ENCODE data around the gene ATP1B3. TPM values are rescaled to one million over a fixed set of nuclear protein-coding genes. Genes with fewer than 3 reads are reported as not detected.
A peak's percentile ranks its signal among the peaks of the same experiment; 100 is the strongest.

The ATP1B3 gene
- total RNA-seq, 2 experiments from 2014 or later: 109 to 132 TPM

DNA sequence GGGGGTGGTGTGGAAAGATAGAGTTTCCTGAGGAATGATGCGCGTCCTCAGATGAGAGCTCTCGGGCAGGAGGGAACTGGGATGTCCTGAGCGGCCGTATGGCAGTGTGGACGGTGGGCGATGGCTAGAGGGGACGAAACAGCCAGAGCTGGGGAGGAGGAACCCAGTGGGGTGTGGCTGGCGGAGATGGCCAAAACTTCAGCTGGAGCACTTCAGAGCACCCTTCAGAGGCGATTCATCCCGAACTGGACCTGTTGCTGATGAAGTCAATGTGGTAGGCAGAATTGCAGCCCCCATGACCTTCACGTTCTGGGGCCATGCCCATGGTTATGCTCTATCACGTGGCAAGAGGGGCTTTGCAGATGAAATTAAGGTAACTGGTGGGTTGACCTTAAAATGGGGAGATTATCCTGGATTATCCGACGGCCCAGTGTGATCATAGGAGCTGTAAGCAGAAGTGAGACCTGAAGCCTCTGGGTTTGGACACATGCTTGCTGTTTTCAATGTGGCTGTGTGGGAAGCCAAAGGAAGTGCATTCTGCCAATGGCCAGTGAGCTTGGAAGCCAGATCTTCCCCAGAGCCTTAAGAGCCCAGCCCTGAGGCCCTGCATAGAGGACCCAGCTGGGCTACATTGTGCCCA, 52.3 kb downstream of the ATP1B3 start:
- POLR2A ChIA-PET: no interaction called here
- Mint-ChIP-seq H3K27ac (no peak overlapping the region), H3K36me3 (ENCODE audit: low read depth) (peaks cover 23% of the 10 kb centered on the region), H3K27me3 (no peaks in the 10 kb centered on the region), H3K4me1 (no peaks in the 10 kb centered on the region), H3K9me3 (ENCODE audit: low read depth) (no peaks in the 10 kb centered on the region), H3K4me3 (no peak overlapping the region)
- intact Hi-C loops (cut with DNase I, micrococcal nuclease): no loop called here
- no peak for ATAC-seq
- CTCF ChIA-PET: no interaction called here
- DNase-seq: no peak

DNA sequence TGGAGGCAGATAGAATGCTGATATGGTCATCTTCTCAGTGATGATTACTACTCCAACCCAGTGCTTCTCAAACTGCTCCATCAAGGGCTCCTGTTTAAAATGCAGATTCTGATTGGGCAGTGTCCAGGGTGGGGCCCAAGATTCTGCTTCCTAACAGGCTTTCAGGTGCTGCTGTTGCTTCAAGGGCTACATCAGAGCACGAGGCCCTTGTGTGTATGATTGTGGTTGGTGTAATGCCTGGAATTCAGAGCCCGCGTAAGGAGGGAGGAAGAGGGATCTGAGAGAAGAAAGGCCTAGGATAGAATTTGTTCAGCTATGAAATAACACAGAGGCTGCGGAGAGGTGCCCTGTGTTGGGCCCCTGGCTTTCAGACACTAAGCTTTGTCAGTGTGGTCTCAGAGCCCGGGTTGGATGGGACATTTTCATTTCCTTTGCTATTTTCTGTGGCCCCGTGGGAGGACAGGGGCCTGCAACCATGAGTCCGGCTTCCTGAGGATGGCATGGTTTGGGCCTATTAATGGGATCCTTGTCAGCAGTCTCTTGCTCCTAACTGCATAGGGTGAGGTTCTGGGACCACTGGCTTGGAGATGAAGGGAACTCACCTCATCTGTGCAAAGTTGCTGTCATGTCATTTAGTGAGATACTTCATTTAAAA, 53.0 kb downstream of the ATP1B3 start:
- H3K36me3 Mint-ChIP-seq (ENCODE audit: low read depth): peaks cover 21% of the 10 kb centered on the region
- no peaks in the 10 kb centered on the region for H3K9me3 Mint-ChIP-seq (ENCODE audit: low read depth)
- H3K27me3 Mint-ChIP-seq: no peaks in the 10 kb centered on the region
- ChIA-PET CTCF (no interaction called here), POLR2A (no interaction called here)
- no peak for DNase-seq
- ATAC-seq: no peak
- intact Hi-C loops (cut with DNase I, micrococcal nuclease): no loop called here
- no peaks in the 10 kb centered on the region for H3K4me1 Mint-ChIP-seq
- no peak overlapping the region for H3K4me3 Mint-ChIP-seq
- no peak overlapping the region for H3K27ac Mint-ChIP-seq

DNA sequence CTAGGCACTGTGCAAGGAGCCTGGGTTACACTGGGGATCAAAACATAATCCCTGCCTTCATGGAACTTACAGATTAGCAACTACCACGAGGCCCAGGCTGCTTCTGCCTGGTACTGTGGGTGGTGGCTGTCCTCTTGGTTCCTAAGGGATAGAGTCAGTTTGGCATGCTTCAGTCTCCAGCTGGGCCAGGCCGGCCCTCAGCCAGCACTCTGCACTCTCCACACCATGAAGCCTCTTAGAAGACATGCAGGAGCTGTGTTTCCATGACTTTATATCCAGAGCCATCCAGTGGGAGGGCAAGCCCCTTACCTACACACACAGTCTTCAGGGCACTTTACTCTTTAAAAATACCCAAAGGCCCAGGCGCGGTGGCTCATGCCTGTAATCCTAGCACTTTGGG, 54.4 kb downstream of the ATP1B3 start:
- Mint-ChIP-seq H3K9me3 (ENCODE audit: low read depth) (no peaks in the 10 kb centered on the region), H3K36me3 (ENCODE audit: low read depth) (peaks cover 12% of the 10 kb centered on the region), H3K27me3 (no peaks in the 10 kb centered on the region), H3K4me1 (no peaks in the 10 kb centered on the region), H3K27ac (no peak overlapping the region), H3K4me3 (no peak overlapping the region)
- intact Hi-C loops (cut with DNase I, micrococcal nuclease): no loop called here
- ChIA-PET CTCF (interaction anchor here (0.6 kb wide), 1 partner anchor 22 kb away, joined by 3 read pairs; no protein-coding TSS in a partner anchor), POLR2A (no interaction called here)
- ATAC-seq (no peak), DNase-seq (no peak)

DNA sequence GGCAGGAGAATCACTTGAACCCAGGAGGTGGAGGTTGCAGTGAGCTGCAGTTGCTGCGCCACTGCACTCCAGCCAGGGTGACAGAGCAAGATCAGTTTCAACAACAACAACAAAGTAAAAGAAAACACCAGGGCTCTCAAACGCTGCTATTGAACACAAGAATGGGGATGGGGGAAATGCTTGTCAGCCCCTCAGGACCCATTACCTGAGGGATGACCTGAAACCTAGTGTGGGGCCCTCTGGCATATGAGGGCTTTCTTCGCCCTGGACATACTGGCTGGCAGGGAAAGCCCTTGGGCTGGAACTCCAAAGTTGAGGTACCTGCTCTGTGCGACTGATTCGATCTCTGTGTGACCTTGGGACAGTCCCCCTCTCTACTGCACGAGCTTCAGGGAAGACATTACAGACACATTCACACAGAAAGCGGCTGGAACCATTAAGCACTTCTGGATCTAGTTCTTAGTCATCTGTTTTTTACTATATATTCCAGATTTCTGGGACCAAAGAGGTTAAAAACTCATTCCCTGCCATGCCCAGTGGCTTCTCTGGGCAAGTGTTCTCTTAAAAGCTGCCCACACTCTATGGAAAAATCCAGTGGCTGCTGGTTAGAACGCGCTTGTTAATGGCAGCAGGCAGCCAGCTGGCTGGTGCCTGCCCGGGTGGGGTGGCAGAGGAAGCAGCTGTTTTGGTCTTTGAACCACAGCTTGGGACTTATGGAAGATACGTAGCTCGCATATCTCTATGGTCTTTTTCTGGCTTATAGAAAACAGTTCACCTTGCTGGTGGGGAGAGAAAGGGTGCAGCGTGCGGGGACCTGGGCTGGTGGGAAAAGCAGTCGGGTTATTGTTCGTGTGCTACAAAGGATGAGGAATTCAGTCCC, 57.2 kb downstream of the ATP1B3 start:
- H3K36me3 Mint-ChIP-seq (ENCODE audit: low read depth): no peaks in the 10 kb centered on the region
- ChIA-PET POLR2A (no interaction called here), CTCF (no interaction called here)
- intact Hi-C loops (cut with DNase I, micrococcal nuclease): no loop called here
- DNase-seq (no peak), ATAC-seq (peak; percentile 57)
- no peaks in the 10 kb centered on the region for H3K27me3 Mint-ChIP-seq
- no peak overlapping the region for H3K27ac Mint-ChIP-seq
- H3K9me3 Mint-ChIP-seq (ENCODE audit: low read depth): no peaks in the 10 kb centered on the region
- no peak overlapping the region for H3K4me3 Mint-ChIP-seq
- no peaks in the 10 kb centered on the region for H3K4me1 Mint-ChIP-seq

DNA sequence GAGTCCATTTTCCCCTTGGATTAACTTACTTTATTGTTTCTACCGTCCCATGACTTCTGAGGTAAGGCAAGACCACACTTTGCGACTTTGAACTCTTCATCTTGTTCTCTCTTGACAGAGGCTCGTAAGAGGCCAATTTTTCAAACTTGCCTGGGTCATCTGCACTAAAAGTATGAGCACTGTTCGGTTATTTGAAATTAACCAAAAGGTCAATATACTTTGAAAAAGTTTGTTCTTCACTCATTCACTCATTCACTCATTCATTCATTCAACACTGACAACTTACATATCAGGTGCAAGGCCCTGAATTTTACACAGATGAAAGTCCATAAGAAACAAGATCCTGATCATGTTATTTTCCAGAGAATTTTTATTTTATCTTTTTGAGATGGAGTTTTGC, 57.9 kb downstream of the ATP1B3 start:
- ATAC-seq (no peak), DNase-seq (no peak)
- ChIA-PET CTCF (interaction anchor here (0.7 kb wide), 1 partner anchor 84 kb away, joined by 3 read pairs; no protein-coding TSS in a partner anchor), POLR2A (no interaction called here)
- no peaks in the 10 kb centered on the region for H3K27me3 Mint-ChIP-seq
- no peaks in the 10 kb centered on the region for H3K36me3 Mint-ChIP-seq (ENCODE audit: low read depth)
- H3K9me3 Mint-ChIP-seq (ENCODE audit: low read depth): no peaks in the 10 kb centered on the region
- no peaks in the 10 kb centered on the region for H3K4me1 Mint-ChIP-seq
- intact Hi-C loops (cut with DNase I, micrococcal nuclease): no loop called here
- H3K27ac Mint-ChIP-seq: no peak overlapping the region
- H3K4me3 Mint-ChIP-seq: no peak overlapping the region

DNA sequence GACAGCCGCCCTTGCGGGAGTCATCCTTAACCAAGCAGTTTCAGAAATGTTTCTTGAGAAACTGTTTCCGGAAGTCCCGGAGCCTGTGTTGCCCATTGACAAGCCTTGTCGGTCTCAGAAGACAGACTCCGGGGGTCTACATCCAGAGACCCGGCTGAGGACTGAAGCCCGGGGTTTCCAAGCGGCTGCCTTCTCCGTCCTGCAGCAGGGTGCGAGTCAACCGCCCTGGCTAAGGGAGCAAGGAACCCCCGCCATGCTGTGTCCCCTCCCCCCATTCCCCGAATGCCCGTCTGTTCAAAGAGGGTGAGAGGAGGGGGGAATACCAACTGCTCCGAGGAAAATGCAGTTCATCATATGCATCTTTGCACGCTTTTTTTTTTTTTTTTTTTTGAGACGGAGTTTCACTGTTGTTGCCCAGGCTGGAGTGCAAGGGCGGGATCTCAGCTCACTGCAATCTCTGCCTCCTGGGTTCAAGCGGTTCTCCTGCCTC, 61.6 kb downstream of the ATP1B3 start:
- Mint-ChIP-seq H3K27ac (no peak overlapping the region), H3K4me1 (peaks cover 19% of the 10 kb centered on the region), H3K27me3 (no peaks in the 10 kb centered on the region), H3K36me3 (ENCODE audit: low read depth) (peaks cover 3% of the 10 kb centered on the region), H3K4me3 (no peak overlapping the region), H3K9me3 (ENCODE audit: low read depth) (no peaks in the 10 kb centered on the region)
- ChIA-PET POLR2A (no interaction called here), CTCF (no interaction called here)
- intact Hi-C loops (cut with DNase I, micrococcal nuclease): no loop called here
- no peak for DNase-seq
- ATAC-seq: no peak

DNA sequence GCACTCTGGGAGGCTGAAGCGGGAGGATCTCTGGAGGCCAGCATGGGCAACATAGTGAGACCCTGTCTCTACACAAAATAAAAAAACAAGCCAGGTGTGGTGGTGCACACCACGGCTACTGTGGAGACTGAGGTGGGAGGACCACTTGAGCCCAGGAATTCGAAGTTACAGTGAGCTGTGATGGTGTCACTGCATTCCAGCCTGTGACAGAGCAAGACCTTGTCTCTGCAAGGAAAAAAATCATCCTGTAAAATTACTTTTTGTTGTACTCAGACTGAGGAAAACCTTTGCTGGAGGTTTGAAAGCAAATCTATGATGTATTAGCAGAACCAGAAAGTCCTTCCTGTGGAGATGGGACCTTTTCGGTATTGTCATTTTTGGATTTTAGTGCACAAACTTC, 63.3 kb downstream of the ATP1B3 start:
- DNase-seq (no peak), ATAC-seq (no peak)
- CTCF ChIA-PET: no interaction called here
- no peak overlapping the region for H3K4me3 Mint-ChIP-seq
- H3K27ac Mint-ChIP-seq: peak overlapping the region; percentile 60
- POLR2A ChIA-PET: no interaction called here
- no peaks in the 10 kb centered on the region for H3K27me3 Mint-ChIP-seq
- peaks cover 3% of the 10 kb centered on the region for H3K36me3 Mint-ChIP-seq (ENCODE audit: low read depth)
- peaks cover 19% of the 10 kb centered on the region for H3K4me1 Mint-ChIP-seq
- no peaks in the 10 kb centered on the region for H3K9me3 Mint-ChIP-seq (ENCODE audit: low read depth)
- intact Hi-C loops (cut with DNase I, micrococcal nuclease): loop anchor here in 1 of 2 experiments (1.0 kb wide), 1 partner anchor 63 kb away; the partner anchor contains the start of gene ATP1B3

DNA sequence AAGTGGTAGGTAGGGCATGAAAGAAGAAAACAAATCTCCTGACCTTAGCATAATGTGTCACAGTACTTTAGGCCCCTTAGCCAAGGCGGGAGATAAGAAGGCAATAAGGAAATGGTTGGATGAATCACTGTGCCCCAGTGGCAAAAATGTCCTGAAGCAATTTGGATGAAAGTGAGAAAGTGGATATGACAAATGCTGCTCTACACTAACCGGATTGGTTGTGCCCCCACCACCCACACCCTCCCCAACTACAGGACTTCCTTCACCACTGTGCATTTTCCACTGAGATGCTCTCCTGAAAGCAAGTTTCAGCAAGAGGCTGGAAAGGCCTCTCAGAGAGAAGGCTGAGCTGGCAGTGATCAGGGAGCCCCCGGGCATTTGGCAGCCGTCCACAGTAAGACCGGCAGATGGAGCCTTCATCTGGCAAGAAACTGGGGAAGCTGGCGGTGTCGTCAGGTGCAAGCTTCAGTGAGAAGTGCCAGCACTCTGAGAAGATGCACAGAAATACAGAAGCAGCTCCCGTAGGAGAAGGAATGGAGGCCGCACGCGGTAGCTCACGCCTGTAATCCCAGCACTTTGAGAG, 63.8 kb downstream of the ATP1B3 start:
- H3K9me3 Mint-ChIP-seq (ENCODE audit: low read depth): no peaks in the 10 kb centered on the region
- ATAC-seq (peak; percentile 90), DNase-seq (peak; percentile 76)
- peaks cover 19% of the 10 kb centered on the region for H3K4me1 Mint-ChIP-seq
- ChIA-PET CTCF (interaction anchor here (0.7 to 0.8 kb wide), 2 partner anchors 27 to 485 kb away, joined by 3 to 4 read pairs; no protein-coding TSS in a partner anchor), POLR2A (interaction anchor here (1.0 kb wide), 1 partner anchor 65 kb away, joined by 3 read pairs; no protein-coding TSS in a partner anchor)
- no peaks in the 10 kb centered on the region for H3K27me3 Mint-ChIP-seq
- no peak overlapping the region for H3K4me3 Mint-ChIP-seq
- intact Hi-C loops (cut with DNase I, micrococcal nuclease): loop anchor here in 1 of 2 experiments (1.0 kb wide), 1 partner anchor 64 kb away; the partner anchor contains the start of gene ATP1B3
- H3K36me3 Mint-ChIP-seq (ENCODE audit: low read depth): peaks cover 3% of the 10 kb centered on the region
- peak overlapping the region; percentile 78 for H3K27ac Mint-ChIP-seq

DNA sequence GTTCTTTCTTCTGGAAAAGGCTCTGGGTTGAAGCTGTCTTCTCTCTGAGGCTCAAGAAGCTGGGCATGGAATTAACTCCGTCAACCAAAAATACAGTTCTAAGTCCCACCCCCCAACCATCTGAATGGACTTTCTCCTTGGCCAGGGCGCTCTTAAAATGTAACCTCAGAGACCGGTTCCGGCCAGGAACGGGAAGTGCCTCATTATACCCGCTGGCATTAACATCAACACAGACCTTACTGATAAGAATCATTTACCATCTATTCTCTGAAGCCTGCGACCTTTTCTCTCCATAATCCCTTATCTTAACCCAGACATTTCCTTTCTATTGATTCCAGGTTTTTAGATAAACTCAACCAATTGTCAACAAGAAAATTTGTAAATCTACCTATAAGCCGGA, 64.7 kb downstream of the ATP1B3 start:
- DNase-seq (no peak), ATAC-seq (no peak)
- peaks cover 19% of the 10 kb centered on the region for H3K4me1 Mint-ChIP-seq
- intact Hi-C loops (cut with DNase I, micrococcal nuclease): no loop called here
- H3K9me3 Mint-ChIP-seq (ENCODE audit: low read depth): no peaks in the 10 kb centered on the region
- no peaks in the 10 kb centered on the region for H3K27me3 Mint-ChIP-seq
- POLR2A ChIA-PET: interaction anchor here (1.0 kb wide), 1 partner anchor 66 kb away, joined by 3 read pairs; no protein-coding TSS in a partner anchor
- no peak overlapping the region for H3K27ac Mint-ChIP-seq
- peaks cover 3% of the 10 kb centered on the region for H3K36me3 Mint-ChIP-seq (ENCODE audit: low read depth)
- CTCF ChIA-PET: interaction anchor here (0.6 kb wide), 1 partner anchor 201 kb away, joined by 3 read pairs; no protein-coding TSS in a partner anchor
- H3K4me3 Mint-ChIP-seq: no peak overlapping the region

DNA sequence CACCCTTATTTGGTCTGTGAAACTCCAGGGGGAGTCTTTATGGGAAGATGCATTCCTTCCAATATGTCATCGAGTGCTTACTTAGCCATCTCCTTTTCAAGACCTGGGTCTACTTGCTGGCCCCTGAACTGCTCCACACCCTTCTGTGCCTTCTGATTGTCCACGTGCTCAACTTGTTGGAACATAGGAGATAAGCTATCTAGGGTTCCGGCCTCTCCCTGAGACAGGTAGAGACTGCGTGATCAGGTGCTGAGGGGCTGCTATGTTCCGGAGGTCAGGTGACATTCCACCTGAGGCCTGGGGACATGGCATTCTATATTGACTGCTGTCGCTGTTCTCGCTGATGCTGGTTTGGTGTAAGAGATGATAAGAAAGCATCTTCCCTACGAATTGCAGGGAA, 65.6 kb downstream of the ATP1B3 start:
- DNase-seq (no peak), ATAC-seq (no peak)
- Mint-ChIP-seq H3K27ac (no peak overlapping the region), H3K4me1 (peaks cover 19% of the 10 kb centered on the region), H3K9me3 (ENCODE audit: low read depth) (no peaks in the 10 kb centered on the region), H3K27me3 (no peaks in the 10 kb centered on the region), H3K36me3 (ENCODE audit: low read depth) (peaks cover 3% of the 10 kb centered on the region), H3K4me3 (no peak overlapping the region)
- intact Hi-C loops (cut with DNase I, micrococcal nuclease): no loop called here
- CTCF ChIA-PET: no interaction called here
- POLR2A ChIA-PET: no interaction called here

DNA sequence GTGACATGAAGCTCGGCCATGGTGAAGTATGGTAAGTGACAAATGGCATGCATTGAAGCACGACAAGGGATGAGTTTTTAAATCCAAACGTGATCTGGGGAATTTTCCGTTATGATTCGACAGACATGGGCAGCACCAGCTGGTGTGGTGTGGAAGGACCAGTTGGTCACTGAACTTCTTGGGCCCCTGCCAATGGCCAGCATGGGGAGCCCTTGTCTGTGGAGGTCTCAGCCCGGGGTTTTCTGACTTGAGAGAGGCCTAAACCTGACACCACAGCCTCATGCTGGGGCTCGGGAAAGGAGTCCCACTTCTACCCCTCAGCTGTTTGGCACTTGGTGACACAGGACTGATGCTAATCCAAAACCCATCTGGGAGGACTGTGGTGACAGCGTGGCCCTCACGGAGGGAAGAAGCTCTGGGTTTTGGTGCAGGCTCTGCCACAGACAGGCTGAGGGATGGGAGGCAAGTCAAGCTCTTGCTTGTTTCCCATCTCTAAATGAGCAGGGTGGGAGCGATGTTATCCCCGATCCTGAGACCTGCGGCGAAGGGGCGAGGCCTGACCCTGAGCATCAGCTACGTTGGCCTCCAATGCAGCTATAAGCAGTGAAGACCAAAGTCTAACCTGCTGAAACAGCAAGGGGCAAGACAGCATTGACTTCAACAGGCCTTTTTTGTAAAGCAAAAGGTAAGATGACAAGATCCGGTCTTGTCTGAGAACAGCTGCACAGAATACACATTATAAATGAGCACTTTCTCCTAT, 69.5 kb downstream of the ATP1B3 start:
- Mint-ChIP-seq H3K4me3 (no peak overlapping the region), H3K36me3 (ENCODE audit: low read depth) (peaks cover 7% of the 10 kb centered on the region), H3K27me3 (no peaks in the 10 kb centered on the region), H3K9me3 (ENCODE audit: low read depth) (no peaks in the 10 kb centered on the region), H3K4me1 (peaks cover 12% of the 10 kb centered on the region), H3K27ac (no peak overlapping the region)
- DNase-seq (no peak), ATAC-seq (no peak)
- intact Hi-C loops (cut with DNase I, micrococcal nuclease): no loop called here
- POLR2A ChIA-PET: interaction anchor here (0.6 kb wide), 1 partner anchor 191 kb away, joined by 4 read pairs; no protein-coding TSS in a partner anchor
- CTCF ChIA-PET: no interaction called here

Measured in activated CD4-positive, alpha-beta T cell treated with anti-CD3 and anti-CD28 coated beads for 36 hours (primary cell).